Ecto neural progenitor cell (in vitro differentiated cells): ENCODE results near the gene SPATA31D3.
"Not testable (repeated sequence)": the region's sequence is repeated elsewhere in the genome, so short reads cannot be mapped to it uniquely, and the experiment has no call there.

Experiments
- DNase-seq: peaks from one replicate; pipeline ENCODE4 v3.0.0-alpha.2; 2018; ENCODE audit warnings: low spot score

Gene SPATA31D3

GRCh38 chr9:81979196-81979595 is 35.9 kb downstream of the SPATA31D3 start:
- no peak for DNase-seq

- DNase-seq: no peak
Observed at GRCh38 chr9:81980568-81980967, 37.3 kb downstream of the SPATA31D3 start.

- no peak for DNase-seq
Observed at GRCh38 chr9:81981883-81982282, 38.6 kb downstream of the SPATA31D3 start.

- DNase-seq: no peak
Observed at GRCh38 chr9:81984928-81985327, 41.6 kb downstream of the SPATA31D3 start.

- no peak for DNase-seq
Observed at GRCh38 chr9:81986051-81986450, 42.8 kb downstream of the SPATA31D3 start.

- not testable (repeated sequence) for DNase-seq
Observed at GRCh38 chr9:81988472-81988871, 45.2 kb downstream of the SPATA31D3 start, which contains the start of gene SPATA31D1. TSS of gene SPATA31D1 (plus strand) at chr9:81988772. CDS start at chr9:81988819, 47 bp downstream.

- DNase-seq: no peak
Observed at GRCh38 chr9:81989700-81990099, 46.4 kb downstream of the SPATA31D3 start.

- DNase-seq: no peak
Observed at GRCh38 chr9:81993656-81994055, 50.4 kb downstream of the SPATA31D3 start.
